HG03460 (cell line): ENCODE data around the gene GSTA5.
A peak's percentile ranks its signal among the peaks of the same experiment; 100 is the strongest.
"Not testable (repeated sequence)": the region's sequence is repeated elsewhere in the genome, so short reads cannot be mapped to it uniquely, and the experiment has no call there.

Experiments
- ATAC-seq: cut with Tn5 transposase; IDR thresholded peaks from one replicate; pipeline ENCODE4 v1.9.1; 2021; ENCODE audit not compliant: unreplicated experiment

The GSTA5 gene

GRCh38 chr6:52839124-52840055, 1.2 kb downstream of the GSTA5 start:
- ATAC-seq: no peak

GRCh38 chr6:52834481-52834880, 6.1 kb downstream of the GSTA5 start:
- no peak for ATAC-seq

DNA sequence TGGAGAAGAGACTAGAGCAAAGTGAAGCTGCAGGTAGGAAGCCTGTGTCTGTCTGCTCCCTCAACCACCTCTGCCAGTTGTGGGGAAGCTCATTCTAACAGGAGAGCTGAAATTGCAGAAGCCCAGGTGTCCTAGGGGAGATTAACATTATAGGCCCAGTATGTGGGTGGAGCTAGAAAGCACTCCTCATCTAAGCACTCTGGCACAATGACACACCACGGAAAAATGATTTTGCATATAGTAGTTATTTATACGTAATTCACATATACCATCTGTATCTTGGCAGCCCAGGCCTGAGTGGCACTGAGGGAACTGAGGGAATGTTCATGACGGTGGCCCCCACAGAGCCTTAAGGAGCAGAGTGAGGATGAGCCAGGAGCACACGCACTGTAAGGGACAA, 9.7 kb downstream of the GSTA5 start:
- ATAC-seq: not testable (repeated sequence)

GRCh38 chr6:52829046-52829817, 11.4 kb downstream of the GSTA5 start:
- ATAC-seq: no peak

GRCh38 chr6:52828621-52829020, 12.0 kb downstream of the GSTA5 start:
- not testable (repeated sequence) for ATAC-seq

GRCh38 chr6:52827073-52827783, 13.4 kb downstream of the GSTA5 start:
- not testable (repeated sequence) for ATAC-seq

GRCh38 chr6:52826513-52826912, 14.1 kb downstream of the GSTA5 start:
- ATAC-seq: no peak

- ATAC-seq: not testable (repeated sequence)
Observed at GRCh38 chr6:52825900-52826459, 14.6 kb downstream of the GSTA5 start.

DNA sequence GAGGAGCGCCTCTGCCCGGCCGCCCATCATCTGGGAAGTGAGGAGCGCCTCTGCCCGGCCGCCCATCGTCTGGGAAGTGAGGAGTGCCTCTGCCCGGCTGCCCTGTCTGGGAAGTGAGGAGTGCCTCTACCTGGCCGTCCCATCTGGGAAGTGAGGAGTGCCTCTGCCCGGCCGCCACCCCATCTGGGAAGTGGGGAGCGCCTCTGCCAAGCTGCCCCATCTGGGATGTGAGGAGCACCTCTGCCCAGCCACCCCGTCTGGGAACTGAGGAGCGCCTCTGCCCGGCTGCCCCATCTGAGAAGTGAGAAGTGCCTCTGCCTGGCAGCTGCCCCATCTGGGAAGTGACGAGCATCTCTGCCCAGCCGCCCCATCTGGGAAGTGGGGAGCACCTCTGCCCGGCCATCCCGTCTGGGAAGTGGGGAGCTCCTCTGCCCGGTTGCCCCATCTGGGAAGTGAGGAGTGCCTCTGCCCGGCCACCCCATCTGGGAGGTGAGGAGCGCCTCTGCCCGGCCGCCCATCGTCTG, 15.3 kb downstream of the GSTA5 start:
- ATAC-seq: not testable (repeated sequence)

DNA sequence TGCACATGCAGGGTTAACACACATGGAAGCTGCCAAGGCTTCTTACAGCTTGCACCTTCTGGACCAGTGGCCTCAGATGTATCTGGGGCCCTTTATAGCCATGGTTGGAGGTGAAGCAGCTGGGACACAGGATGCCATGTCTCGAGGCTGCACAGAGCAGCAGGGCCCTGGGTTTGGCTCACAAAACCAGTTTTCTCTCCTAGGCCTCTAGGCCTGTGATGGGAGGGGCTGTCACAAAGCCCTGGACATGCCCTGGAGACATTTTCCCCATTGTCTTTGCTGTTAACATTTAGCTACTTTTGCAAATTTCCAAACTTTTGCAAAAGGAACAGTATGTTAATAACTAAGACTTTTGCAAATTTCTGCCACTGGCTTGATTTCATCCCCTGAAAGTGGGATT, 18.8 kb downstream of the GSTA5 start:
- no peak for ATAC-seq

GRCh38 chr6:52820198-52820597, 20.4 kb downstream of the GSTA5 start:
- ATAC-seq: no peak

DNA sequence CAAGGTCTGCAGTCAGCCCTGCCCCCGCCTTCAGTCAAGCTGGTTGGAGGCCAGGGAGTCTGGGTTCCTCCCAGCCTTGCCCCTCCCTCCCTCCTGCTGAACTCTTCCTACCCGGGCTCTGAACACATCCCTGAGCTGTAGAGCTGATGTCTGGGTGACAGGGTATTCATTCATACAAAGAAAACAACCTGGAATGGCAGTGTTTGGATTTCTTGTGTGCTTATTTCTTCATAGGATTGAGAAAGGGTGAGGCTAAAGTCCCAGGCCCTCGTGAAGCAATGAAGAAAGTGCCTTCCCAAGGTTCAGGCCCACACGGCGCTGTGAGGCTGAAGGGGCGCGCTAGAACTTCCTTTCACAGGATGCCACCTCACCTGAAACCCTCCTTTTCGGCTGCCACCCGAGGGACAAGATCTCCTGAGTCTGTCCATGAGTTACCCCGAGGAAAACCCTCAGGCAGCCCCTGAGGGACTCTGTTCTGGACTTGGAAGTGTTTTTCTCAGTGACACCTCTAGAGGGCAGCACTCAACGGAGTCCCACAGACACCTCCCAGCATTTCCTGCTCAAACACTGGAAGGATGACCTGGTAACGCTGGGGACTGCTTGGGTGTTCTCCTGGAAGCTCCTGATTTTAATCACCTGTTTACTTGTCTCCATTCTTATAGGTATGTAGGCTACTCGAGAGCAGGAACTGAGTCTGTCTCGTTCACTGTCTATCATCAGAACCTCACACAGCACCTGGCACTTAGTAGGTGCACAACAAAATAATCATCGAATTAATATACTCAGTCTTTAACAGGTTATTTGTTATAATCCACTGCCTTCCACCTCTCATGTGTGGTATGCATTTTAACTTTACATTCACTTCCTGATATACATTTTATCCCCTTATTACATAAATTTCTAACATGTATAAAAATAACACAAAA, 25.2 kb downstream of the GSTA5 start:
- peak; percentile 84 for ATAC-seq

- ATAC-seq: not testable (repeated sequence)
Observed at GRCh38 chr6:52814545-52814944, 26.1 kb downstream of the GSTA5 start.

DNA sequence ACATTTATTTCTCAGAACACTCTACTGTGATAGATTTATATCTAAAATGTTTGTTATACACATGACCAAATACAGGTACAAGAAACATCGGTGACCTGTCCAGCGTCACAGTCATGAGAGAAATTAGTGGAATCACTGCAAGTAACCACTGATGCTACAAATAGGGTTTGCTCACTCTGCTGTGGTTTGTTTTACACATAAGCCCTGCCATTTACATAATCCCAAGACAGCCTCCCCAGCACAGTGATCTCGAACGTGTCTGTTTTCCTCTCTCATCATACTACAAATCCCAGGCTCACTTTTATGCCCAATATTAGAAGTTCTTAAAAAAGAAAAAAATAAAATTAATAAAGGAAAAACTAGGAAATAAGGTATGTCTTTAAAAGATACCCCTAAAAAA, 30.8 kb downstream of the GSTA5 start:
- ATAC-seq: not testable (repeated sequence)

DNA sequence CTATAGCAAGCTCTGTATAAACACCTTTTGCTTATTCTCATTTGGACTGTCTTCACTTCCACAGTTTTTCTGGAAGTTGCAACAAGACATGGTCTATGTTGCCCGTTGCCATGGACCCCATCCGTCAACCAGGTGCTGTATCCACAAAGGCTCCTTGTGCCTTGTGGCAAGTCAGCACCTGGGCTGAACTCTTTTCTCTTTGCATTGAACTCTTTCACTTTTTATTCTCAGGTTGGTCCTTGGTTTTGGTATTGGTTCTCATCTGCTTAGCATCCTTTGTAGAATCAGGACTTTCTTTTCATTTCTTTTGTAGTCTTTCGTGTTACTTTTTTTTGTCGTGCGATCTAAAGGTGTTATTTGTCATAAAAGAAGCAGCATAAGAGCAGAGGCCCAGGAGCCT, 32.0 kb downstream of the GSTA5 start:
- no peak for ATAC-seq

DNA sequence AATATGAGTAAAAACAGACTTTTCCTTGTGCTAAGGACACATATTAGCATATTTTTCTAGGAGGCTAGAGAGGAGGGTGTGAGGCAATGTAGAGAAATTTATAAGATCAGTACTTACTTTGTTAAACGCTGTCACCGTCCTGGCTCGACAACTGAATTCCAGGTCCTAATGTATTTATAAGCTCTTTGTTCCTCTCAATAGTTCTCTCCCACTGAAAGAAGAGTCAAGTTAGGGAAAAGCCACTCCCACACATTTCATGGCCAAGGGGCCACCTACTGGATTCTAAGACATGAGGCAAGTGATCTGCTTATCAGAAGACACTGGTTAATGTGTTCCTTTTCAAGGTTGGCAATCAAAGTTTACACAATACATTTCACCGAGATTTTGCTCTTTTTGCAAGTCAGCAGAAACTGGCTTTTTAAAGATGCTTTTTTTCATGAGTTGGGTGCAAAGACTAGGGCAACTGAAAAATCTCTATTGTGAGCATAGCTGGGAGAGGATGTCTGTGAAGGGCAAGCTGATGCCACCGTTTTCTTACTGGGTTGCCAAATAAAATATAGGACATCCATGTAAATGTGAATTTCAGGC, 36.9 kb downstream of the GSTA5 start, which contains the start of gene GSTA1:
GSTA1 (minus strand) TSS at position 149 of the 588 bp plus-strand sequence. CDS start 4,549 bp downstream, outside the sequence.
- not testable (repeated sequence) for ATAC-seq

DNA sequence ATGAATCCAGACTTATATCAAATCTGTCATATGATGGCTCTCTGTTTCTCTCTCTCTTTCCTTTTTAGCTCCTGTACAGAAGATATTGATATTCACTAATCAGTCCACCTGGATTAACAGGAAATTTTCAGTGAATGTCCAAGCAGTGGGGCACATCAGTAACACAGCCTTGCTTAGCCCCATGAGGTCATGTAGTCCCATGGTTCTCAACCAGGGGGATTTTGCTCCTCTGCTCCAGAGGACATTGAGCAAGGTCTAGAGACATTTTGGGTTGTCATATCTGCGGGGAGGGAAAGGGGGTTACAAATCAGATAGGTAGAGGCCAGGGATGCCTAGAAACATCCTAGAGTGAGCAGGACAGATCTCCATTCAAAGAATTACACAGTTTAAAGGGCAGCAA, 37.8 kb downstream of the GSTA5 start:
- ATAC-seq: no peak

GRCh38 chr6:52801188-52801841, 39.3 kb downstream of the GSTA5 start:
- ATAC-seq: no peak

DNA sequence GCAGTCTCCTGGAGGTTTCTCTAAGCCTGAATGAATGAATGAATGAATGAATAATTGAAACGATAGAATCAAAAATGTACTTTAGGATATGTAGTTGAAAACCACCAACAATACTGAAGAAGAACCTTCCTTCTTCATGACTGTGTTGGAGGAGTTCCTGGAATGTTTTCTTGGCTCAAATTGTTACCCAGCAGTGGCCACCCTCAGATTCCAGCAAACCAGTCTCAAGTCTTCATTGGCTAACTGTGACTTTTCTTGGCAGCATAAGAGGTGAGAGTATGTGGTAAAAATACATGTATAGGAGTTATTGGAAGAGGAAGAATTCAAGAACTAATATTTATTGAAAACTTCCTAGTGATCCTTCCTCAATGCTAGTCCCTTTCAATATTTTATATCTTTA, 41.3 kb downstream of the GSTA5 start:
- not testable (repeated sequence) for ATAC-seq
